Right ventricle myocardium inferior (tissue), 1 donor: Measurements from ENCODE around the gene NSMCE4A. TPM values are rescaled to one million over a fixed set of nuclear protein-coding genes. Genes with fewer than 3 reads are reported as not detected.
A peak's percentile ranks its signal among the peaks of the same experiment; 100 is the strongest.
"Not testable (repeated sequence)": the region's sequence is repeated elsewhere in the genome, so short reads cannot be mapped to it uniquely, and the experiment has no call there.

Experiments used
- ATAC-seq: fragments of 200-7000 bp; cut with Tn5 transposase; one replicate; pipeline ENCODE4 v1.9.1; 2020; ENCODE audit warnings: mild to moderate bottlenecking, moderate library complexity
- DNase-seq: peaks from one replicate; pipeline ENCODE4 v3.0.0; 2021; ENCODE audit errors: missing footprints
- intact Hi-C: fragments of 100-400 bp; cut with DNase I; formaldehyde crosslinking; loops from one replicate; pipeline ENCODE4 v1.11.0; 2022
- total RNA-seq: library from RNA; stranded (reverse); fragmentation: NEBNext Ultra II Directional; extraction: Animal tissue kit (Norgen Biotek cat#: 25700); gene quantifications from one replicate; pipeline ENCODE4 v1.2.1, GENCODE V29; 2021
- donor health status: DM: no; HTN: yes; CAD: no; lungs with severe emphysema.

NSMCE4A gene
- total RNA-seq, 1 donor from 2014 or later: 26.6 TPM

DNA sequence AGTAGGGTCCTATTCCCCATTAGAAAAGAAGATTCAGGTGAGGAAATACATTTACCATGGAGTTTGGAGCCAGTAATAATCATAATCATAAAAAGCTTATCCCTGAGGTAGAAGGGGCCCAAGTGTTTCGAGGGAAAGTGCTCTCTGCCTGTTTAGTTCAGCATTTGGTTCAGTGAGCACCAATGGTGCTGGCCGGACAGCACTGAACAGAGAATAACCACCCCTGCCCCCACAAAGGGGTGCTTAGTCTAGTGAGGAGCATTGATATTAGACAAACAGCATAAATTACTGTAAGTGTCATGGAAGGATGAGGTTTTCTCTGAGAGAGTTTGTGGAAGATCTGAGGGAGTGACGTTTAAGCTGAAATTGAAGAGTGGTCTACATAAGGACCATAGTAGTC is 25.6 kb downstream of the NSMCE4A start:
- ATAC-seq (no peak), DNase-seq (no peak)
- intact Hi-C loops: no loop called here

DNA sequence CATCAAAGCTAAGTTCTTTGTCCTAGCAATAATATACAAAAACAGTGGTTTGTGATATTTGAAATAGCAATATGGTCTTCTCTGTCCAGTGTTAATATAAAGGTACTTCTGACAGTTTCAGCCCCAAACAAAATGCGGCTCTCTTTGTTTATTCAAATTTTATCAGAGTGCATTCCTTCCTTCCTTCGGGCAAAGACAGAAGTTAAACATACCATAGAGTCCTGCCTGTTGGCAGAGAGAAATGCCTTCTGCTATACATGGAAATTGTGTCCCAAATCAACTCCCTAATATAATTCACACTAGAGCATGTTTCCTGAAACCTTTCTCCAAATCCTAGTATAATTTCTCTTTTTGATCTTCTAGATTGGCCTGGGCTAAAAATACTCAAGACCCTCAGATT is 26.0 kb downstream of the NSMCE4A start:
- ATAC-seq: no peak
- intact Hi-C loops: no loop called here
- DNase-seq: no peak

DNA sequence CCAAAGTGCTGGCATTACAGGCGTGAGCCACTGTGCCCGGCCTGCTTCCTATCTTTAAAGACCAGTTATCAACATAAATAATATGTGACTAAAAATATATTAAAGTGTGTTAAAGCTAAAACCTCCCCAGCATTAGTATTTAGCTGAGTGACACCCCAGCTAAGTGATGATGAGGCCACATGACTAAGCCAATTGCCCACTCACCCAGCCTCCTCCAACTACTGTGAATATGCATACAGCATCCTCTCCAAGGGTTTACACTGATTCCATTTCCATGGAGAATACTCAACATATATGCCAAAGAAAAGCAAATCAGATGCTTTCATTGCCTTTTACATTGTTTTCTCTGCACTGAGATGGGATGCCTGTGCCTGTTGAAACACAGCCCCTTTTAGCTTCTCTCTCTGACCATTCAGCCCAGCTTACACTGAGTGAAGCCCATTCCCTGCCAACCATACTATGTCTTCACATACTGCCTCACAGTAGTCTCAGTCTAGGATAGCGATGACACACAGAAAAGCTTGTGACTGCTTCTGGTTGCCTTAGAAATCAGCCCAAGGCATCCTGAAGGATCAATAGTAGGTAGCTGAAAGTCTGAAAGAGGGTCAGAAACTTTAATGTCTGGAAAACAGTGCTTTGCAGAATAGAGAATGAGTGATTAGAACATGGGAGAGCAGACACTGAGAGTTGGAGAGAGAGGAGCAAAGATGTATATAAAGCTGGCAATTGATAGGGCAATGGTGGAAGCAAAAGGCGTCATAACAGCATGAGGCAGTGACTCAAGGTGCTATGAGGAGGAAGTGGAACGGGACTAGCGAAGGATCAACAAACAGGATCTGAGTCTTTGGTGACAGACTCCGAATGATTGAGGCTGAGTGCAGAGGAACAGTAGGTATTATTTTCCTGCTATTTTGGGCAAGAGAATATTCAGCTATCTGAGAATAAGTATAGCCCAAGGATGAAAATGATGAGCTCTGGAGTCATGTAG is 27.4 kb downstream of the NSMCE4A start:
- no peak for DNase-seq

DNA sequence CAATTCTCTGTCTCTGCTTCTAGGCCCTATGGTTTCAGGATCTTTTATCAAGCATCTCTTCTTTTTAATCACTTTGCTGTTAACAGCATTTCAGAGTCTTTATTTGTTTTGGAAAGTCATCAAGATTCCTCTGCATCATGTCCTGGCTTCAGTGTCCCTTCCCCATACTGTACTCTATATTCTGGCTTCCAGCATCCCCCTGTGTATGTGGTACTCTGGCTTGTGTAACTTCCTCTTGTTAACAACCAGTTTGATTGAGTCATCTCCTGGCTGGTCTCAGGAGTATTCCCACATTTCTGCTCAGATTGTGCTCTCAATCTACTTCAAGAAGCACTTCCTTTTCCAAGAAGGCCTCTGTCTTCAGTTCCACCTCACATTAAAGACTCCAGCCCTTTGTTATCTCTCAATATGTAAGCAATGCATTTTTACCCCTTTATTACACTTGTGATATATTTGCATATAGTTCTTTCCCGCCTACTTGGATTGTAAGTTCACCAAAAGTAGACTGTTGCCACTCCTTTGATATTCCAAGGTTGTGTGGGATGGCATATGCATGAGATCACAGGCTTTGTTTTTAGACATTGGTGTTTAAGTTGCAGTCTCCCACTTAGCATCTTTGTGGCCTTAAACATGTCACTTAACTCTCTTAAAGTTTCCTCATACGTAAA is 32.1 kb downstream of the NSMCE4A start:
- intact Hi-C loops: no loop called here
- DNase-seq (no peak), ATAC-seq (peak; percentile 85)

More for the DNA sequence above, 27.4 kb downstream of the NSMCE4A start:
- ATAC-seq: no peak
- intact Hi-C loops: no loop called here

DNA sequence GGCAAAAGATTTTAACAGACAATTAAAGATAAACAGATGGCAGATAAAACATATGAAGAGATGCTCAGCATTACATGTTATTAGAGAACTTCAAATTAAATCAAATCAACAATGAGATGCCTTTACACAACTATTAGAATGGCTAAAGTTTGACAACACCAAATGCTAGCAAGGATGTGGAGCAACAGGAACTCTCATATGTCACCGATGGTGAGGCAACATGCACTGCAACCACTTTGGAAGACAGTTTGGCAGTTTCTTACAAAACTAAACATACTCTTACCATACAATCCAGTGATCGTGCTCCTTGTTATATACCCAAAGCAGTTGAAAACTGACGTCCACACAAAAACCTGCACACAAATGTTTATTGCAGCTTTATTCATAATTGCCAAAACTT is 33.5 kb downstream of the NSMCE4A start:
- intact Hi-C loops: no loop called here

DNA sequence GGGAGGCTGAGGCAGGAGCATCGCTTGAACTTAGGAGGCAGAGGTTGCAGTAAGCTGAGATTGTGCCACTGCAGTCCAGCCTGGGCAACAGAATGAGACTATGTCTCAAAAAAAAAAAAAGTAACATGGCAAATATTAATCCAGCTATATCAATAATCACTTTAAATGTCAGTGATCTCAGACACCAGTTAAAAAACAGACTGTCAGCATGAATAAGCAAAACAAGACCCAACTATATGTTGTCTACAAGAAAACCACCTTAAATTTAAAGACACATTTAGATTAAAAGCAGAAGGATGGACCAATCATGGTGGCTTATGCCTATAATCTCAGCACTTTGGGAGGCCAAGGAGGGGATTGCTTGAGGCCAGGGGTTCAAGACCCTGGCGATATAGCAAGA is 38.7 kb downstream of the NSMCE4A start:
- DNase-seq (no peak), ATAC-seq (no peak)
- intact Hi-C loops: no loop called here

More for the DNA sequence above, 33.5 kb downstream of the NSMCE4A start:
- ATAC-seq: no peak
- no peak for DNase-seq

DNA sequence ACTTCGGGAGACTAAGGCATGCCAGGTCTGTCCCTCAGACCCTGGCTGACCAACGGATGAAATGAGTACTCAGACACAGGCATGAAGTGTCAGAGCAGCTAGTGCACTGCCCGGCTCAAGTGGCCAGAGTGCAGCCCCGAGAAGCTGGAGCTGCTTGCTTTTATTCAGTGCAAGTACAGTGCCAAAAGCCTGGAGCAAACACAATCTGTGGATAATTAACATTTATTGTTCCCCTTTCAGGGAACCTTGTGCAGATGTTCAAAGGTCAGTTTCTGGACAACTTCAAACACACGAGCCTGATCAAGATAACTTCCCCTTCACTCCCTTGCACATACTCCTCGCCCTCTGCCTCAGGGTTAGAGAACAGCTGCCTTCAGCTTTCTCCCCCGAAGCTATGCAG is 39.3 kb downstream of the NSMCE4A start:
- ATAC-seq: no peak
- intact Hi-C loops: no loop called here
- no peak for DNase-seq

DNA sequence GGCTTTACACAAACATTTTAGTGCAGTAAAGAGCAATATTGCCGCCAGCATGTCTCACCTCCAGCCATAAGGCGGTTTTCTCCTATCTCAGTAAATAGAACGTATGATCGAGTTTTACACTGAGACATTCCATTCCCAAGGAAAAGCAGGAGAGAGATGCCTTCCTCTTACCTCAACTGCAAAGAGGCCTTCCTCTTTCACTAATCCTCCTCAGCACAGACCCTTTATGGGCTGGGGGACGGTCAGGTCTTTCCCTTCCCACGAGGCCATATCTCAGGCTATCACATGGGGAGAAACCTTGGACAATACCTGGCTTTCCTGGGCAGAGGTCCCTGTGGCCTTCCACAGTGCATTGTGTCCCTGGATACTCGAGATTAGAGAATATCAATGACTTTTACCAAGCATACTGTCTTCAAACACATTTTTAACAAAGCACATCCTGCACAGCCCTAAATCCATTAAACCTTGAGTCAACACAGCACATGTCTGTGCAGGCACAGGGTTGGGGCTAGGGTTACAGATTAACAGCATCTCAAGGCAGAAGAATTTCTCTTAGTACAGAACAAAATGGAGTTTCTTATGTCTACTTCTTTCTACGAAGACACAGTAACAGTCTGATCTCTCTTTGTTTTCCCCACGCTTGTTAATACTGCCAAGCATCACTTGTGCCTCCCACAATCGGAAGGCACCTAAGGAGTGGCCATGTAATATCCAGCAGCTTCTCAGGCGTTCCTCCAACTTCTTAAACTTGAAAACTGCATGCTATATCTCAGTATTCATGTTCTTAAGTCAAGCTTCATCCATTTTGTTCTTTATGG is 44.5 kb downstream of the NSMCE4A start:
- intact Hi-C loops, DNase-seq, ATAC-seq: not testable (repeated sequence)

DNA sequence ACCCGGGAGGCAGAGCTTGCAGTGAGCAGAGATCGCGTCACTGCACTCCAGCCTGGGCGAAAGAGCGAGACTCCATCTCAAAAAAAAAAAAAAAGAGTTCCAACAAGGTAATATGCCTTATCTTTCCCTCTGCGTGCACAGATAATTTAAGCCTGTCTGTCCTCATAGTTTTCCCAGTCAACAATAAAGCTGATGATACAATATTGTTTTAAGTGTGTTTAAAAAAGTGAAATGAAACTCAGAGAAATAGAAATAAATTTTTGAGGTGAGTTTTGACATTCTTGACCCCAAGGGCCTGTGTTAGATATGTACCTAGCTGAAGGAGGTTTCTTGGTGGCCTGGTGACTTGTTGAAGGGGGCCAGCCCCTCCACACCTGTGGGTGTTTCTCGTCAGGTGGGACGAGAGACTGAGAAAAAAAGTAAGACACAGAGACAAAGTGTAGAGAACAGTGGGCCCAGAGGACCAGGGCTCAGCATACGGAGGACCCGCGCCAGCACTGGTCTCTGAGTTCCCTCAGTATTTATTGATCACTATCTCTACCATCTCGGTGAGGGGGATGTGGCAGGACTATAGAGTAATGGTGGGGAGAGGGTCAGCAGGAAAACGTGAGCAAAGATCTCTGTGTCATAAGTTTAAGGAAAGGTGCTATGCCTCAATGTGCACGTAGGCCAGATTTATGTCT is 45.3 kb downstream of the NSMCE4A start:
- intact Hi-C loops: loop anchor here (2.0 to 5.0 kb wide), 3 partner anchors 45 to 183 kb away; partner anchors contain the start of gene NSMCE4A
- not testable (repeated sequence) for DNase-seq

DNA sequence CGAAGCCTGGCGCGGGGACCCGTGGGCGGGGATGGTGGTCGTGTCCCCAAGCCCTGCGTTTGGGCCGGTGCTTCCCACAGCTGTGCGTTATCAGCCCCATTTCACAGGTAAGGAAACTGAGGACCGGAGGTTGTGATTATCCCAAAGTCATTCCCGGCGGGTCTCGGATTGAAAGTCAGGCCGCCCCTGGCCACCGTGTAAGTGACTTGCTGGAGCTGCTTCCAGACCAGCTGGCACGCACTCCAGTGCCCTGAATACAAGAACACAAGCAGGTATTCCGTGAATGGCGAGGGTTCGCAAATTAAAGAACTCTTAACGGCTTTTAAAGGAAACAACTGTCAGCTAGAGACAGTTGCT is 46.5 kb downstream of the NSMCE4A start:
- intact Hi-C loops: loop anchor here (2.0 to 5.0 kb wide), 3 partner anchors 46 to 184 kb away; partner anchors contain the start of gene NSMCE4A
- ATAC-seq: peak; percentile 21
- DNase-seq: no peak

More for the DNA sequence above, 45.3 kb downstream of the NSMCE4A start:
- ATAC-seq: not testable (repeated sequence)

DNA sequence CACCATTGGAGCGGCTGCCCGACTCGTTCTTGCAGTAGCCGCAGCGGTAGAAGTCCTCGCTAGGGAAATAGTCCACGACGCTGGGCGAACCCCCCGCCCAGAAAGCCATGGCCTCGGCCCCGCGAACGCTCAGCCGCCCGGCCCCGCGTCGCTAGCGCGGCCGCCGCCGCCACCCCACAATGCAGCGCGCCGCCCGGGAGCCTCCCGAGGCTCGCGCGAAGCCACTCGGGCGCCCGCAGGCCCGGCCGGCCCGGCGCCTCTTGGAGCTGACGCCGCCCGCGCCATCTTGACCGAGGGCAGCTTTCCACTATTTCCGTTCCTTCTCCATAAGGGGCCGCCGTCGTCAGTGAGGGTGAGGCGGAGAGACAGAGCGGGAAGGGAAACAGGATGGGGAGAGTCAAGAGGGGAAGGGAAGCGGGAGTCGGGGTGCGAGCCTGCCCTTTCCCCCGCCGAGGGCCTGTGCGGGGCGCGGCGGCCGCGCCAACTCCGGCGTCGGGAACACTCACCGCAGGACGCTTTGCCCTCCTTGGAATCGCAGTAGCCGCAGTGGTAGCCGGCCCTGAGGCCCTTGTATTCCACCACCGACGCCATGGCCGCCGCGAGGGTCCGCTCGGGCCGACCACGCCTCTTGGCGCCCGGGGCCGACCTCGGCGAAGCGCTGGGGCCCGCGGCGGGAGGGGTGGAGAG is 47.0 kb downstream of the NSMCE4A start, which contains the start of gene ATE1:
Gene ATE1 (minus strand): TSS at position 191 of the 687 bp plus-strand sequence. CDS start 82 bp downstream, at position 109.
- ATAC-seq: peak; percentile 98
- DNase-seq: peak; percentile 94
- intact Hi-C loops: loop anchor here (2.0 to 5.0 kb wide), 3 partner anchors 47 to 184 kb away; partner anchors contain the start of gene NSMCE4A

DNA sequence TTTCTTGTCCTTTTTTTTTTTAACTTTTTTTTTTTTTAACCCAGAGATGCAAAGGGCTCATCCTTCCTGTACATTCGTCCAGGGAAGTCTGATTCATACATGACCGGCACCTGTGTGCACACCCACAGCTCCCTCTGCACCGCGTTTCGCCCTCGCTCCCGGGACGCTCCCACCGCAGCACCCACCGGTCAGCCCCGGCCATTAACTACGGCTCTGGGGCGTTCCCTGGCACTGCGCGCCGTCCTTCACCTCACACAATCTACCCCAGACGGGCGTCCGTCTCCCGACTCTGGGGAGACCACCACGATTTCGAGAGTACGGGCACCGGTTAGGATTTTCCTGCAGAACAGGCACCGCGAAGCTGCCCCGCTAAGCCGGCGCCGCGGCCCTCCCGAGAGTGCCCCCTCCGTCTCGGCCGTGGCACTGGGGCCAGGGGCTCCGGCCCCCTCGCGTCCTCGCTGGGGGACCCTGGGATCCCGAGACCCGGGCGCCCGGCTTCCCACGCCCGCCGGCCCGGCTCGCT is 47.6 kb downstream of the NSMCE4A start:
- ATAC-seq: peak; percentile 48
- DNase-seq: peak; percentile 78
- intact Hi-C loops: loop anchor here (5.0 kb wide), 2 partner anchors 125 to 185 kb away; no protein-coding TSS in a partner anchor

DNA sequence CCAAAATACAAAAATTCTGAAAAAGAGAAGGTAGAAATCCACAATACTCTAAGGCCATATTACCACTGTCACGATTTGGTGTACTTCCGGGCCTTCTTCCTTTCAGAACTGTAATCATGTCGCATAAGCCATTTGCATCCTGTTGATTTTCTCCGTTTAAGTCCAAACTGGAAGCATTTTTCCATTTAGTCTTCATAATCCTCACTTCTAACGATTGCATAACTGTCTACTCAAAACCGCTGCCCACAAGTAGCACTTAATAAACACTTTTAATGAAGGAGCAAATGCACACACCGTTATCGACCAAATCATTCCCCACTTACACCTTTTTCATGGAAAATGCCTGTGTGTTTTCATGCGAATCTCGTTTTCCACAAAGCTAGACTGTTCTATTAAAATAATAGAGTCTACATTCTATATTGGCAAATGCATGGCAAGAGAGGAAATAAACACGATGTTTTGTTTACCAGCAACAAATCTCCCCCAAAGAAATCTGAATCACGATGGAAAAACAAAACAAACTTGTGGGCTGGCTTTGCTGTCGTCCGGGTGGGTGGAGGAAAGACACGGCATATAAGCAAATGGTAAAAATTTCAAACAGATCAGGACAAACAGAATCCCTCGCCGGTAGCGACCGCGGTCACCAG is 48.2 kb downstream of the NSMCE4A start:
- DNase-seq (no peak), ATAC-seq (no peak)
- intact Hi-C loops: loop anchor here (5.0 kb wide), 2 partner anchors 126 to 186 kb away; no protein-coding TSS in a partner anchor

DNA sequence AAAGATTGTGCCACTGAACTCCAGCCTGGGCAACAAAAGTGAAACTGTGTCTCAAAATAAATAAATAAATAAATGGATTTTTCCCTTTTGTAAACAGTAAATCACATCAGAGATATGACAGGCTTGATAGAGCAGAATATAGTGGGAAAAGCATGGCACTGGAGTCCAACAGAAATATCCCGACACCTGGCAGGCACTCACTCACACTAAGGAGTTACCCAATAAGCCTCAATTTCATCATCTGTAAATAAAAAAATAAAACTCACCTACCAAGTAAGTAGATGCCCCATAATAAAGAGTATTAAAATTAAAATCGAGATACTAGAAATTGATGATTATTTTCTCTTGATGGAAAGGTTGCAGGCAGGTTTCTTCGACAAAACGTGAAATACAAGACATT is 48.9 kb downstream of the NSMCE4A start:
- DNase-seq (no peak), ATAC-seq (no peak)
- intact Hi-C loops: loop anchor here (5.0 kb wide), 2 partner anchors 126 to 186 kb away; no protein-coding TSS in a partner anchor

DNA sequence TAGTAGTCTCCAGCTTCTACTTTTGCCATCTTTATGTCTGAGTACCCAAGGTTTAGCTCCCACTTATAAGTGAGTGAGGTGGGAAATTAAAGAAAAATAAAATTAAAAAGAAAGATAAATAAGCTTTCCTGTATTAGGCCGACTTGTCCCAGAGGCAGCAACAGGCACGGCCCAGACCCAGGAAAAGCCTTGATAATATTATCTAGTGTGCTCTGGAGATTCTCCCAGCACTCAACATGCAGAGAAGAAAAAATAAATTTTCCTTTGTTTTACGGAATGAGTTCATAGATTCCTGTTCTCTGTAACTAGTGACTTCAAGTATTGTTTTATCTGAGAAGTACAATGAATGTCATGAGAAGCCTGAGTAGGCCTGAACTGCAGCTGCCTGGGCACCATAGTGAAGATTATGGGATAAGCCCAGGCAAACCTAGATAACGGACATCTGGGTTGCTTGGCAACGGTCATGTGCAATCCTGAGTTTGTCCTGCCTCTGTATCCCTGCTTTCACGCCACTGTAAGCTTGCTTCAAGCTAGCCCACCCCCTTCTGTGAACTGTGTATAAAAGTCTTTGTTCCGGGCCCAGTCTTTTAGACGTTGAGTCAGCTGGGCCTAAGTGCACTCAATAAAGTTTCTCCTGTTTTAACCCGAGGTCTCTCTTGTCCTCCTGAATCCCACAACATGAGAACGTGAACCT is 53.6 kb downstream of the NSMCE4A start:
- intact Hi-C loops: no loop called here
- DNase-seq (no peak), ATAC-seq (peak; percentile 40)

DNA sequence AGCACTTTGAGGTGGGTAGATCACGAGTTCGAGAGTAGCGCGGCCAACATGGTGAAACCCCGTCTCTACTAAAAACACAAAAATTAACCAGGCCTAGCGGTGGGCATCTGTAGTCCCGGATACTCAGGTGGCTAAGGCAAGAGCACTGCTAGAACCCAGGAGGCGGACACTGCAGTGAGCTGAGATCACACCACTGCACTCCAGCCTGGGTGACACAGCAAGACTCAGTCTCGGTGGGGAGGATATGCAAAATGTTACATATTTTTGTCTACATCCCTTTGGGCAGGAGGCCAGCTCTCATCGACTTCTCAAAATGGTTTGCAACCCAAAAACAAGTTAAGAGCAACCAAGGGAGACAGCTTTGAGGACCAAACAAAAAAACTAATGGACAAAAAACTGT is 55.4 kb downstream of the NSMCE4A start:
- ATAC-seq (no peak), DNase-seq (no peak)
- intact Hi-C loops: no loop called here
